ENCODE measurements around the gene RPAIN.
"Not testable (repeated sequence)": the region's sequence is repeated elsewhere in the genome, so short reads cannot be mapped to it uniquely, and the experiment has no call there.

The RPAIN gene

DNA sequence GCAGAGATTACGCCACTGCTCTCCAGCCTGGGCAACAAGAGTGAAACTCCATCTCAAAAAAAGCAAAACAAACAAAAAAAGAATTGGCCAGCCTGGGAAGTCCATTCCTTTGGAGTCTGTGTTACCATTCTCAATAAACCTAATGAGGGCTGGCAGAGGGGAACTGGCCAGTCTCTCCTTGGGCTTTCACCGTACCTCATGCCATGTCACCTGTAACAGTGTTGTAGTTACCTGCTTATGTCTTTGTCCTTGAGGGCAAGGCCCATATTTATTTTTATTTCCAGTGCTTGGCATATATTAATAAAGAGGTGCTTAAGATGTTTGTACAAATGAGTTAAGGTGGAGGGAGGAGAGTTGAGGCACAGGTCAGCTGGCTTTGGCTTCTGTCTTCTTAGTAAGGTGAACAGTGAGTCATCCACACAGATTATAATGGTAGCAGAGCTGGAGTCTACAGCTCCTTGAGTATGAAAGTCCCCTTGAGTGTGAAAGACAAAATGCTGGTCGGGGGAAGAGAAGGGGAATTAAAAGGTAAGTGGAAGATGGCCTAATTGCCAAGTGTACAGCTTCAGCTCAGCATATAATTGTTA lies 10.5 kb downstream of the RPAIN start:
- DNase-seq = no peak

DNA sequence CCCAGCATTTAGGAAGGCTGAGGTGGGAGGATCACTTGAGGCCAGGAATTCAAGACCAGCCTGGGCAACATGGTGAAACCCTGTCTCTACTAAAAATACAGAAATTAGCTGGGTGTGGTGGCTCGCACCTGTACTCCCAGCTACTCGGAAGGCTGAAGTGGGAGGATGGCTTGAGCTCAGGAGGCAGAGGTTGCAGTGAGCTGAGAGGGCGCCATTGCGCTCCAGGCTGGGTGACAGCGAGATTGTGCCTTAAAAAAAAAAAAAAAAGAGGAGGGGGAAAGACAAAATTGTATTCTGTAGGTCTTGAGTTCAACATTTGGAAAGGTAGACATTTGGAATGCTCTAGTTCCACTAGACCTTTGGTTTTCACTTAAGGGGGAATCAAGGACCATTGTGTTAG lies 11.3 kb downstream of the RPAIN start:
- not testable (repeated sequence) for DNase-seq

- no peak for DNase-seq
These were observed 12.1 kb downstream of the RPAIN start for GRCh38 chr17:5431949-5432556.

GRCh38 chr17:5434984-5435383 lies 15.0 kb downstream of the RPAIN start:
- DNase-seq = no peak

GRCh38 chr17:5435781-5436315 lies 15.9 kb downstream of the RPAIN start:
- not testable (repeated sequence) for DNase-seq

- no peak for DNase-seq
These were observed 17.8 kb downstream of the RPAIN start for GRCh38 chr17:5437721-5438317.

GRCh38 chr17:5438716-5439445 lies 18.9 kb downstream of the RPAIN start, which contains the start of gene C1QBP:
Gene C1QBP (minus strand): TSS chr17:5439155. CDS start chr17:5439073, 82 bp downstream.
- DNase-seq = peak; percentile 91

- no peak for DNase-seq
These were observed 19.4 kb downstream of the RPAIN start for GRCh38 chr17:5439446-5439764.

DNA sequence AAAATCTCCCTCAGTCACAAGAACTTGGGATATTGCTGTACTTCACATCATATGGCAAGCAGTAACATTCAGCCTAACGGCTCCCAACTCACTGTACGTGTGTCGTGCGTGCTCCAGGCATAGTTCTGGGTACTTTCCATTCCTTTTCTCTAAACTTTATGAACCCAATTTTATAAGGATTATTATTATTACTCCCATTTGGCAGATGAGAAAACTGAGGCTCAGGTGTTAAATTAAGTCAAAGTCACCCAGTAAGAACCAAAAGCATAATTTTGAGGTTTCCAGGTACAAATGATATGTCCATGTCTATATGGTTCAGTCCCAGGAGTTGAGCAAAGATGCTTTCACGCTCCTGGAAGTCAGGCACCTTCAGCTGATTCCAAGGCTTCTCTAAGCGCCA lies 23.7 kb downstream of the RPAIN start:
- DNase-seq = no peak

GRCh38 chr17:5444209-5444608 lies 24.2 kb downstream of the RPAIN start:
- DNase-seq = no peak

GRCh38 chr17:5446786-5447185 lies 26.8 kb downstream of the RPAIN start:
- DNase-seq = no peak

DNA sequence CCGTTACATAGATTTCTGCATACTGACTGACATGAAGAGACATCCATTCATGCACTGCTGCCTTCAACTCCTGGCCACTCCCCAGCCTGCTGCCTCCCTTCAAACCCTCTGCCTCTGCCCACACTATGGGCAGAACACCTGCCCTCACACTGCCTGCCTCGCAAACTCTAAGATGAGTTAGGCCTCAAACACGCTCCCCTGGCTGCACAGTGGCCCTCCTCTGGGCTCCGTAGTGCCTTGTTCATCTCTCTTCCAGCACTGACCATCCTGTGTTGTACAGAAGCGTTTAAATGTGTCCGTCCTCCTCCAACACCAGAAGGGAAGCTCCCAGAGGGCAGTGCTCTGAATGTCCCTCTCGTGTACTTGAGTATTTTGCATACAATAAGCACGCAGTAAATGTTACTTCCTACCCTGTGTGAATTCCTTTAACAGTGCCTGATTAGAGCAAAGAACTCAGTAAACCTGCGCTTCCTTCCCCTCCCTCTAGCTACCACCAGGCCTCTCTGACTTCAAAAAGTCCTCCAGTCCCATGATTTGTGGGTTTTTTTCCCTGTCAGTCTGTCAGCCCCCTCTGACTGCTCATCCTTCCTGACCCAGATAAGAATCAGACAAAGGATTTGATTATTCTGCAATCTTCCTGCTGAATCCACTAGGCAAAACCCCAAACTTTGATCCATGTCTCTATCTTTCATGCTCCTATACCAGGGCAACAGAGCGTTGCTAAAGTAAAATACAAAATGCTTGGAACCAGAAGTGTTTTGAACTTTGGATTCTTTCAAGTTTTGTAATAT lies 44.9 kb downstream of the RPAIN start:
- no peak for DNase-seq

GRCh38 chr17:5466295-5466694 lies 46.3 kb downstream of the RPAIN start:
- DNase-seq = no peak

GRCh38 chr17:5467416-5467815 lies 47.4 kb downstream of the RPAIN start:
- DNase-seq = peak; percentile 0

DNA sequence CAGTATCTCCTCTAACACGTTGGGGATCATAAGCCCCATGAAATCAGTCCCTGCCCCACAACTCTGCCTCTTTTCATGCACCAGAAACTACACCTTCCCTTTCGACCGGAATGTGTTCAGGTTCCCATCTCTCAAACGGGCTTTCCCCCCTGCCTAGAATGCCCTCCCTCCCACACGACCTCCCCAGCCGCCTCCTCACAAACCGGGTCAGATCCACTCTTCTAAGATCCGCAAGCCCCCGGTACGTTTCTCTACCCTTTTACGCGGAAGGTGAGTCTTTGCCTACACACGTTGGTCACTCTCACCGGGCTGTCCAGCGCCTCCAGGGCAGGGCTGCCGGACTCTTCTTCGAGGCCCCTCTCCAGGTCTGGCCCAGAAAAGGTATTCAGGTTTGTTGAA lies 48.1 kb downstream of the RPAIN start:
- peak; percentile 25 for DNase-seq

GRCh38 chr17:5472511-5472910 lies 52.5 kb downstream of the RPAIN start:
- DNase-seq = no peak

DNA sequence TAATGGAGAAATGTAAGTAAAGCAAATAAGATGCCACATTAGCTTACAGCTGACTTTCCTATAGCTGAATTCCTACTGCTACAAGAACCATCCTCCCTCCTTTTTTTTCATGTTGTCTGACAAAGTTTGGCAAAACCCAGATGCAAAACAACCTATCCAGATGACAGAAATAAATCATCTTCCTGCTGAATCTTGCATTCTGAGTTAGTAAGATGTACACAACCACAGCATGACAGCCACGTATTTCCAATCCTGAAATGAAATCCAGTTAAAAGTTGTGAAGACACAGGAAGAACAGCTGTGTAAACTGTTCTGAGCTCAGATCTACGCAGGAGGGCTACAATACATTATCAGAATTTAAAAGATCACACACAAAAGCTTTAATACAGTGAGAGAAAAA lies 53.9 kb downstream of the RPAIN start:
- no peak for DNase-seq

DNA sequence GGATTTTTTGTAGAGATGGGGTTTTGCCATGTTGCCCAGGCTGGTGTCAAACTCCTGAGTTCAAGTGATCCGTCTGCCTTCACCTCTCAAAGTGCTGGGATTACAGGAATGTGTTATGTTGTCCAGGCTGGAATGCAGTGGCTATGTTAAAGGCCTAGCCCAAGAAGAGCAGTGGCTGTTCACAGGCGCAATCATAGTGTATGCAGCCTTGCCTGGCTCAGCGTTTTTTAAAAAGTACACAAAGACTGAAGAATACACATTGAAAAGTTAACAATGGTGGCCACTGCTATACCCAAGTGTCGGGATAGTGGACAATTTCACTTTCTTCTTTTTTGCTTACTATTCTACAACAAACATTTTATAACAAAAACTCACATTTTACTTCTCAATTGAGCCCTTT lies 59.0 kb downstream of the RPAIN start:
- DNase-seq = no peak

DNA sequence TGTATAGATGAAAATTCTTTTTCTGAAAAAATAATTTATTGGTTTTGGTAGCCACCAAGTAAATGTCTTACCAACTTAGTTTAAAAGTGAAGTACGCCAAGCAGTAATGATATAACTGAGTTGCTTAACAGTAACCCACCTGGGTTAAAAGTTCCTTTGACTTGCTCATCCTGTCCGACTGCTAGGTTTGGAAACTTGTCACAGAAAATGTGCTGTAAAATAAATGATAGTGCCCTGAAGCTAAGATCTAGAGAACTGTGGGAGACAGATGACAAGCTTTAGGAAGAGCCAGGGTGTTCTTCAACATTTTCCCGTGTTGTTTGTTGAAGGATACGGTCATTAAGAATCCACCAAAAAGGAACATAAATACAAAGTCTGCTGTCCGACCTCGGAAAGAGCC lies 61.0 kb downstream of the RPAIN start:
- DNase-seq = no peak

DNA sequence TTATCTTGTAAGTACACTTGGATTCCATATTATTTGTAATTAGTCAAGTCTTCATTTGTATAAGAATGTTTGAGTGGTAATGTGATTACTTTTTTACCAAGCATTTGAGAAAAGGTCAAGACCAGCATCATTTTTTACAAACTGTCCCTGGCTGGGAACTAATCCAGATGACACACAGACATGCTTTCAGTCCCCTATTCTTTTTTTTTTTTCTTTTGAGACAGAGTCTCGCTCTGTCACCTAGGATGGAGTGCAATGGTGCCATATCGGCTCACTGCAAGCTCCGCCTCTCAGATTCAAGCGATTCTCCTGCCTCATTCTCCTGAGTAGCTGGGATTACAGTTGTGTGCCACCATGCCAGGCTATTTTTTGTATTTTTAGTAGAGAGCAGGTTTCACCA lies 61.5 kb downstream of the RPAIN start:
- no peak for DNase-seq

Measured in NCI-H69 (cell line).